Psoas muscle (tissue), 8 donors: ENCODE measurements around the gene MRPS35. TPM values are rescaled to one million over a fixed set of nuclear protein-coding genes. Genes with fewer than 3 reads are reported as not detected.
A peak's percentile ranks its signal among the peaks of the same experiment; 100 is the strongest.
"Not testable (repeated sequence)": the region's sequence is repeated elsewhere in the genome, so short reads cannot be mapped to it uniquely, and the experiment has no call there.

Experiments
- ATAC-seq, 4 donors: fragments of 200-7000 bp; cut with Tn5 transposase; one replicate each; pipeline ENCODE4 v1.9.1; 2020; ENCODE audit warnings: moderate library complexity in 3 of 4, mild to moderate bottlenecking in 2 of 4
- DNase-seq, 2 donors: peaks; one replicate each; pipeline ENCODE4 v3.0.0-alpha.2; 2020
- H3K27ac ChIP-seq: fragments of 200-600 bp; one replicate; pipeline ENCODE4 v1.8.0; 2022
- H3K27me3 ChIP-seq, 3 donors: fragments of 200-600 bp in 1 of 3; one replicate each; pipeline versions ENCODE4 v1.6.1 to v1.8.0; 2013 to 2022; ENCODE audit warnings: low read length in 2 of 3, mild to moderate bottlenecking in 2 of 3, moderate library complexity in 1 of 3; ENCODE audit not compliant: insufficient read depth in 3 of 3
- H3K36me3 ChIP-seq, 2 donors: fragments of 200-600 bp in 1 of 2; one replicate each; pipeline versions ENCODE4 v1.6.1 to v1.8.0; 2013 to 2022; ENCODE audit warnings: low read depth in 1 of 2, mild to moderate bottlenecking in 1 of 2, moderate library complexity in 1 of 2; ENCODE audit not compliant: insufficient read depth in 1 of 2
- H3K4me1 ChIP-seq: fragments of 200-600 bp; one replicate; pipeline ENCODE4 v1.8.0; 2022
- H3K4me3 ChIP-seq: fragments of 200-600 bp; one replicate; pipeline ENCODE4 v1.8.0; 2022; ENCODE audit warnings: mild to moderate bottlenecking
- H3K9me3 ChIP-seq: fragments of 200-600 bp; one replicate; pipeline ENCODE4 v1.8.0; 2022
- CTCF ChIP-seq: fragments of 200-600 bp; IDR thresholded peaks from one replicate; pipeline ENCODE4 v1.8.0; 2022; ENCODE audit warnings: antibody characterized with exemption
- WGBS, 3 donors: extraction: QIAGEN DNeasy Blood & Tissue Kit; methylation state at CpG; one replicate each; pipeline versions ENCODE4 v1.1.6 to v1.1.7; 2013; 5-methylcytosine and 5-hydroxymethylcytosine counted together
- intact Hi-C, 2 donors: fragments of 100-400 bp; cut with DNase I; formaldehyde crosslinking; loops; one replicate each; pipeline versions ENCODE4 v1.11.0 to v1.14.2; 2022
- polyA plus RNA-seq, 3 donors: library from polyadenylated mRNA; stranded (reverse); fragments of 200-250 nt; gene quantifications; one replicate each; pipeline ENCODE4 v1.2.3, GENCODE V29; 2013
- total RNA-seq, 4 donors: library from RNA; stranded (reverse); fragmentation: NEBNext Ultra II Directional in 2 of 4; extraction: Animal tissue kit (Norgen Biotek cat#: 25700) in 2 of 4; gene quantifications; one replicate each; pipeline versions ENCODE4 v1.2.1 to v1.2.4, GENCODE V29; 2021 to 2023
- donor health status: healthy with polysubstance abuse.
- donor health status: DM: no; HTN: no; CAD: no; lungs with moderate emphysema.
- donor health status: Bipolar disorder and iron deficiency.
- donor health status: healthy.
- donor health status: DM: yes; HTN: yes; CAD: no.
- donor health status: DM: no; HTN: no; CAD: no.
- donor health status: DM: no; HTN: no; CAD: no.
- donor health status: DM: yes; HTN: yes; CAD: no.

MRPS35 gene
- total and polyA plus RNA-seq, 7 donors = 48.8 to 129 (median 64.8) TPM

DNA sequence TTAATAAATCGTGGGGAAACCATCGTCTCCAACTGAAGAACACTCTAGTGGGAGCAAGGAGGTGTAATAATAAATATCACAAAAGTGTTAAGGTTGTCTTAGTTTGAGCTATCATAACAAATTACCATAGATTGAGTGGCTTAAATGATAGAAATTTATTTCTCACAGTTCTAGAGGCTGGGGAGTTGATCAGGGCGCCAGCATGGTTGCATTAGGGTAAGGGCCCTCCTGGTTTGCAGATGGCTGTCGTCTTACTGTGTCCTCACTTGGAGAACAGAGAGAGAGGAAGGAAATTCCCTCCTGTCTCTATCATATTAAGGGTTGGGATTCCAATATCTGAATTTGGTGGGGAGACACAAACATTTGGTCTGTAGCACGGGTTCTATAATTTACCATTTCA lies 33.0 kb downstream of the MRPS35 start:
- Histone ChIP-seq H3K27me3 (no peaks in the 10 kb centered on the region), H3K27ac (no peak overlapping the region), H3K36me3 (peaks cover 4 to 65% of the 10 kb centered on the region in 2 donors), H3K4me1 (peaks cover 2% of the 10 kb centered on the region), H3K9me3 (no peaks in the 10 kb centered on the region), H3K4me3 (no peak overlapping the region)
- ATAC-seq = no peak
- 97% methylated on average over 5 of the region's 5 CpGs for WGBS, 3 donors
- no peak for TF ChIP-seq CTCF
- intact Hi-C loops = no loop called here
- no peak for DNase-seq

GRCh38 chr12:27745734-27746133 lies 35.1 kb downstream of the MRPS35 start:
- H3K36me3 ChIP-seq = peaks cover 4 to 44% of the 10 kb centered on the region in 2 donors
- H3K27ac ChIP-seq, intact Hi-C loops, H3K9me3 ChIP-seq, H3K27me3 ChIP-seq, H3K4me3 ChIP-seq, H3K4me1 ChIP-seq, DNase-seq, ATAC-seq: not testable (repeated sequence)
- 83 to 93% (median 88%) methylated on average over 1 of the region's 1 CpG for WGBS, 3 donors

GRCh38 chr12:27747111-27747820 lies 36.6 kb downstream of the MRPS35 start:
- Histone ChIP-seq H3K27me3 (no peaks in the 10 kb centered on the region), H3K4me3 (no peak overlapping the region), H3K36me3 (peaks cover 4 to 29% of the 10 kb centered on the region in 2 donors), H3K9me3 (no peaks in the 10 kb centered on the region), H3K4me1 (peaks cover 3% of the 10 kb centered on the region), H3K27ac (peak overlapping the region; percentile 54)
- intact Hi-C loops = no loop called here
- WGBS, 3 donors = 85 to 91% (median 86%) methylated on average over 3 of the region's 3 CpGs
- no peak for TF ChIP-seq CTCF
- peak; percentile 57 to 86 (median 80) for ATAC-seq
- no peak for DNase-seq

- H3K36me3 ChIP-seq = peaks cover 3 to 26% of the 10 kb centered on the region in 2 donors
- WGBS, 3 donors = 84 to 90% (median 89%) methylated on average over 15 of the region's 15 CpGs
- H3K4me3 ChIP-seq = no peak overlapping the region
- no peaks in the 10 kb centered on the region for H3K27me3 ChIP-seq
- no peak for TF ChIP-seq CTCF
- intact Hi-C loops = no loop called here
- DNase-seq (no peak), ATAC-seq (no peak)
- H3K9me3 ChIP-seq = no peaks in the 10 kb centered on the region
- no peak overlapping the region for H3K27ac ChIP-seq
- peaks cover 3% of the 10 kb centered on the region for H3K4me1 ChIP-seq
Measured at GRCh38 chr12:27751386-27752047, 40.9 kb downstream of the MRPS35 start.

DNA sequence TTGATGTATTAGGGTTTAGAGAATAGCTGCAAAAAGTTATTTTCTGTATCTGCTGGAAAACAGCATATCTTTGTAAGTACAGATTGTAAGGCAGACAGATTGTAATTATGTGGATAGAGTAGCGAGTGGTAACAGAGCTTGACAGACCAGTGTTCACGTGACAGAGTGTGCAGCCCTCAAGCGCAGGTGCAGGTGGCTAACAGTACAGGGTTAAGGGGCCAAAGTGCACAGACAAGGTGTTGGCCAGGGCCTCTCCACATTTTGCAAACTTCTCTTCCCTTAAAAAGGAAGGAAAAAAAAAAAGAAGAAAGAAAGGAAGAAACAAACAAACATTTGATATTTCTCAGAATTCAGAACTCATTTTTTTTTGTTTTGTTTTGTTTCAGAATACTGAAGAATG lies 44.2 kb downstream of the MRPS35 start:
- intact Hi-C loops = no loop called here

More for the DNA sequence above, 44.2 kb downstream of the MRPS35 start:
- no peaks in the 10 kb centered on the region for H3K4me1 ChIP-seq
- H3K27me3 ChIP-seq = no peaks in the 10 kb centered on the region
- peaks cover 3 to 30% of the 10 kb centered on the region in 2 donors for H3K36me3 ChIP-seq
- WGBS, 3 donors = 91 to 96% (median 92%) methylated on average over 3 of the region's 3 CpGs
- DNase-seq (no peak), ATAC-seq (no peak)
- H3K27ac ChIP-seq = no peak overlapping the region
- no peak overlapping the region for H3K4me3 ChIP-seq
- no peak for TF ChIP-seq CTCF
- H3K9me3 ChIP-seq = no peaks in the 10 kb centered on the region
